GM06990 (cell line): ENCODE measurements around the gene JARID2.
"Not testable (repeated sequence)": the region's sequence is repeated elsewhere in the genome, so short reads cannot be mapped to it uniquely, and the experiment has no call there.

Source experiments
- DNase-seq: peaks from one replicate; pipeline ENCODE4 v3.0.0-alpha.2; 2011; ENCODE audit not compliant: insufficient read length; ENCODE audit errors: extremely low read depth
- H3K27me3 ChIP-seq: replicated peaks from 2 replicates; pipeline ENCODE4 v1.6.0; 2011; ENCODE audit warnings: low read length; ENCODE audit not compliant: control insufficient read depth, insufficient read depth
- H3K36me3 ChIP-seq: 2 replicates; pipeline ENCODE4 v1.5.1; 2011; ENCODE audit warnings: low read length; ENCODE audit not compliant: control insufficient read depth, insufficient read depth
- H3K4me3 ChIP-seq: replicated peaks from 2 replicates; pipeline ENCODE4 v1.5.1; 2011; ENCODE audit warnings: low read depth, mild to moderate bottlenecking, control low read depth, low read length
- CTCF ChIP-seq: IDR thresholded peaks from 2 replicates; pipeline ENCODE4 v1.5.1; 2011; ENCODE audit warnings: low read length, control low read depth, mild to moderate bottlenecking, inconsistent platforms; ENCODE audit not compliant: insufficient read depth, poor library complexity, severe bottlenecking

JARID2 gene

GRCh38 chr6:15296735-15297134 is 50.9 kb downstream of the JARID2 start:
- H3K4me3 ChIP-seq = no peak overlapping the region
- no peaks in the 10 kb centered on the region for H3K27me3 ChIP-seq
- TF ChIP-seq CTCF = no peak
- DNase-seq = no peak
- no peaks in the 10 kb centered on the region for H3K36me3 ChIP-seq

DNA sequence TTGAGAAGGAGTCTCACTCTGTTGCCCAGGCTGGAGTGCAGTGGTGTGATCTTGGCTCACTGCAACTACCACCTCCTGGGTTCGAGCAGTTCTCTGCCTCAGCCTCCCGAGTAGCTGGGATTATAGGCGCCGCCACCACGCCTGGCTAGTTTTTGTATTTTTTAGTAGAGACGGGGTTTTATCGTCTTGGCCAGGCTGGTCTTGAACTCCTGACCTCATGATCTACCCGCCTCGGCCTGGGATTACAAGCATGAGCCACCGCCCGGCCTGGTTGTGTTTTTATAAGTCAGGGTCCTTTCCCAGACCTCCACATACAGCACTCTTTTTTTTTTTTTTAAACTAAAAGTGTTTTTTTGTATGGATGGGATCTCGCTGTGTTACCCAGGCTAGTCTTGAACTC is 51.3 kb downstream of the JARID2 start:
- H3K4me3 ChIP-seq, H3K27me3 ChIP-seq, DNase-seq, H3K36me3 ChIP-seq: not testable (repeated sequence)

DNA sequence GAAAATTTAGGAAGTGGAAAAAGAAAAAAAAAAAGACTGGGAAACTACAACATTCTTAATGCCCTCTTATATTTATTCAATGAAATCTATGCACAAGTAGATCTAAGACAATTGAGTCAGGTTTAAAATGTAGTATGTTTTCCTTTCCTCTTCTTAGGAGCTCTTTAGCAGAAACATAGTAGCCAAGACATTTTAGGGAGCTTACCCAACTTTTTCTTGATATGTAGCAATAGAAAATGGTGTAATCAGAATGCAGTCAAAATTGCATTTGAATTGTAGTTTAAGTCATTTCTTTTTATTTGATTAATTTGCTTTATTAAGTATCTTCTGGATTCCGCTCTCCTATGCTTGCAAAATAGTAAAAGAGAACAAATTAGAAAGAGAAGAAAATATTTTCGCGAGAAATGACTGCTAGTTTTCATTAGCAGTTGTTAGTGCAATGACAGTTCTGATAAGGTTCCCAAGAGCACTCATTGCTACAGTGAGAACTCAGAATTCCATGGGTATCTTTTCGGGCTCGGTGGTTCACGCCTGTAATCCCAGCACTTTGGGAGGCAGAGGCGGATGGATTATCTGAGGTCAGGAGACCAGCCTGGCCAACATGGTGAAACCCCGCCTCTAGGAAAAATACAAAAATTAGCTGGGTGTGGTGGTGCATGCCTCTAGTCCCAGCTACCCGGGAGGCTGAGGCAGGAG is 52.2 kb downstream of the JARID2 start:
- Histone ChIP-seq H3K4me3 (no peak overlapping the region), H3K36me3 (no peaks in the 10 kb centered on the region), H3K27me3 (no peaks in the 10 kb centered on the region)
- DNase-seq = no peak
- no peak for TF ChIP-seq CTCF

DNA sequence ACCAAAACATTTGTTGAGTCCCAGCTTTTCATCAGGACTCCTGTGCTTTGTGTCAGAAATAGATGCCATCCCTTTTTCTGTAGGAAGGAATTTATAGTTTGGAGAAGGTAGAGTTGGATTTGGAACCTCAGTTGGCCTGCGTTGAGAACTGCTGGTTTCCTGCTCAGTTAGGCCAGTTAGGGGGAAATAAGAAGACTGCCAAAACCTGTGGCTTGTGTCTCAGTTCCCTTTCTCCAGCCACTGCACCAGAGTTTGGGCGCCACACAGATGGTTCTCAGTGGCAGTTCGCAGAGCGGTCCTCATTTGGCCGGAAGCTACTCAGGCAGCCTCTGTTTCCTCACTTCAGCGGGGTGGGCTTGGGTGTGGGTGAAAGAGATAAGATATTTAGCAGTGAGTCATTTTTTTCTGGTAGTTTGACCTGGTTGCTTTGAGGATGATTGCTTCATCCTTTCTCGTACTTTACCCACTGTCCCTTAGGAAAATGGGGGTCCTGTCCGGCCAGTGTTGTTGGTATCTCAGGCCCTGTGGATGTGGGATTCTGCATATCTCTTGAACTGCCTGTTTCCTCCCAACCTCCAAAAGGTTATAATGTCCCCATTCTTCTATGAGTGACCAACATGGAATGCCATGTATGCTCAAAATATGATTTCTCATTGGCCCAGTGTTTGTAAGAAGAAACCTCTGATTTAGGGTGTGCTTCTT is 53.7 kb downstream of the JARID2 start:
- no peaks in the 10 kb centered on the region for H3K36me3 ChIP-seq
- TF ChIP-seq CTCF = no peak
- no peaks in the 10 kb centered on the region for H3K27me3 ChIP-seq
- H3K4me3 ChIP-seq = no peak overlapping the region
- DNase-seq = peak; percentile 80

GRCh38 chr6:15301179-15302006 is 55.5 kb downstream of the JARID2 start:
- no peak for TF ChIP-seq CTCF
- peak; percentile 63 for DNase-seq
- Histone ChIP-seq H3K27me3 (no peaks in the 10 kb centered on the region), H3K4me3 (no peak overlapping the region), H3K36me3 (no peaks in the 10 kb centered on the region)
